Brain pericyte (primary cell): ENCODE results near the gene PPP1R13L.

ENCODE experiments used
- DNase-seq: peaks from one replicate; pipeline ENCODE4 v3.0.0-alpha.2; 2012; ENCODE audit warnings: low read depth, low spot score

PPP1R13L gene

GRCh38 chr19:45407091-45407375 is 2.2 kb upstream of the PPP1R13L start:
- no peak for DNase-seq

GRCh38 chr19:45406226-45407090 is 1.6 kb upstream of the PPP1R13L start, which contains the start of gene POLR1G:
Gene POLR1G (plus strand): TSS chr19:45406644. CDS start chr19:45406697, 53 bp downstream.
- no peak for DNase-seq

GRCh38 chr19:45405435-45406225 is 761 bp upstream of the PPP1R13L start:
- DNase-seq = peak; percentile 50

- DNase-seq = no peak
These were observed 900 bp downstream of the PPP1R13L start for GRCh38 chr19:45403781-45404556.

GRCh38 chr19:45403272-45403671 is 1.6 kb downstream of the PPP1R13L start:
- DNase-seq = no peak

GRCh38 chr19:45402298-45403061 is 2.4 kb downstream of the PPP1R13L start:
- no peak for DNase-seq

- no peak for DNase-seq
These were observed 3.1 kb downstream of the PPP1R13L start for GRCh38 chr19:45401815-45402214.

- no peak for DNase-seq
These were observed 4.7 kb downstream of the PPP1R13L start for GRCh38 chr19:45400192-45400591.

GRCh38 chr19:45395821-45396617 is 8.8 kb downstream of the PPP1R13L start:
- DNase-seq = no peak

GRCh38 chr19:45391871-45392665 is 12.8 kb downstream of the PPP1R13L start:
- DNase-seq = no peak

- no peak for DNase-seq
These were observed 13.5 kb downstream of the PPP1R13L start for GRCh38 chr19:45391346-45391745.

GRCh38 chr19:45385392-45386221 is 19.3 kb downstream of the PPP1R13L start:
- no peak for DNase-seq

GRCh38 chr19:45382426-45382825 is 22.4 kb downstream of the PPP1R13L start:
- no peak for DNase-seq

- no peak for DNase-seq
These were observed 24.8 kb downstream of the PPP1R13L start for GRCh38 chr19:45380107-45380506.

- no peak for DNase-seq
These were observed 28.7 kb downstream of the PPP1R13L start for GRCh38 chr19:45376045-45376724.

- DNase-seq = peak; percentile 97
These were observed 34.3 kb downstream of the PPP1R13L start, which contains the start of gene ERCC2 for GRCh38 chr19:45370410-45371204. Gene ERCC2 (minus strand): TSS chr19:45370573. CDS start chr19:45370540, 33 bp downstream.

GRCh38 chr19:45368737-45369340 is 36.0 kb downstream of the PPP1R13L start:
- DNase-seq = no peak
